SKM-1 (cell line): ENCODE data around the gene LMF2.
A peak's percentile ranks its signal among the peaks of the same experiment; 100 is the strongest.

Source experiments
- DNase-seq: peaks from one replicate; lab custom pipeline; 2025; ENCODE audit not compliant: unreplicated experiment; lab: John Stamatoyannopoulos, UW

Gene LMF2

GRCh38 chr22:50483556-50483955 is 23.9 kb downstream of the LMF2 start:
- no peak for DNase-seq

GRCh38 chr22:50483106-50483505 is 24.4 kb downstream of the LMF2 start:
- DNase-seq: no peak

GRCh38 chr22:50482107-50483074 is 25.1 kb downstream of the LMF2 start:
- no peak for DNase-seq

GRCh38 chr22:50481440-50482106 is 25.9 kb downstream of the LMF2 start, which contains the start of gene ADM2:
Gene ADM2, plus strand, starts transcription at chr22:50481543. Its CDS starts 305 bp downstream, at chr22:50481848.
- no peak for DNase-seq

- DNase-seq: no peak
These were observed 26.5 kb downstream of the LMF2 start for GRCh38 chr22:50481045-50481439.

GRCh38 chr22:50479721-50480120 is 27.8 kb downstream of the LMF2 start:
- no peak for DNase-seq

GRCh38 chr22:50477923-50478322 is 29.6 kb downstream of the LMF2 start:
- DNase-seq: no peak

GRCh38 chr22:50476868-50477267 is 30.6 kb downstream of the LMF2 start:
- DNase-seq: no peak

GRCh38 chr22:50475652-50476002 is 31.9 kb downstream of the LMF2 start:
- DNase-seq: no peak

- DNase-seq: peak; percentile 63
These were observed 32.5 kb downstream of the LMF2 start, which contains the start of gene SBF1 for GRCh38 chr22:50474710-50475651. Gene SBF1, minus strand, starts transcription at chr22:50475035. Its CDS starts 195 bp downstream, at chr22:50474840.

- no peak for DNase-seq
These were observed 33.4 kb downstream of the LMF2 start for GRCh38 chr22:50473855-50474671.

GRCh38 chr22:50473088-50473487 is 34.4 kb downstream of the LMF2 start:
- no peak for DNase-seq

GRCh38 chr22:50471962-50472361 is 35.5 kb downstream of the LMF2 start:
- DNase-seq: no peak

GRCh38 chr22:50471197-50471847 is 36.2 kb downstream of the LMF2 start:
- no peak for DNase-seq

- DNase-seq: no peak
These were observed 37.0 kb downstream of the LMF2 start for GRCh38 chr22:50470491-50470890.

GRCh38 chr22:50469377-50470305 is 37.9 kb downstream of the LMF2 start:
- peak; percentile 47 for DNase-seq

GRCh38 chr22:50468626-50469025 is 38.9 kb downstream of the LMF2 start:
- DNase-seq: no peak

GRCh38 chr22:50467773-50468440 is 39.6 kb downstream of the LMF2 start:
- no peak for DNase-seq
